H7 (cell line): Measurements from ENCODE around the gene RTBDN. TPM values are rescaled to one million over a fixed set of nuclear protein-coding genes. Genes with fewer than 3 reads are reported as not detected.
"Not testable (repeated sequence)": the region's sequence is repeated elsewhere in the genome, so short reads cannot be mapped to it uniquely, and the experiment has no call there.

Source experiments
- DNase-seq: peaks from one replicate; pipeline ENCODE4 v3.0.0; 2012
- H3K27me3 ChIP-seq: 2 replicates; pipeline ENCODE4 v1.6.0; 2011; ENCODE audit warnings: mild to moderate bottlenecking, low read length; ENCODE audit not compliant: control insufficient read depth, insufficient read depth
- H3K36me3 ChIP-seq: replicated peaks from 2 replicates; pipeline ENCODE4 v1.5.1; 2011; ENCODE audit warnings: low read length; ENCODE audit not compliant: control insufficient read depth, insufficient read depth
- H3K4me3 ChIP-seq: 2 replicates; pipeline ENCODE4 v1.5.1; 2011; ENCODE audit warnings: low read depth, mild to moderate bottlenecking, control low read depth, low read length, moderate library complexity; ENCODE audit not compliant: insufficient read depth
- total RNA-seq: library from RNA; depleted of rRNA; stranded (reverse); fragments of >200 nt; shearing (Covaris generic); gene quantifications from 2 replicates; pipeline ENCODE4 v1.2.3, GENCODE V29; 2014

The RTBDN gene
- total RNA-seq, 1 experiment from 2014 or later: 1.3 TPM

- H3K27me3 ChIP-seq, H3K36me3 ChIP-seq, H3K4me3 ChIP-seq, DNase-seq: not testable (repeated sequence)
These were observed 17.2 kb downstream of the RTBDN start for GRCh38 chr19:12817188-12817587.

GRCh38 chr19:12815088-12815487 is 19.3 kb downstream of the RTBDN start:
- no peak for DNase-seq
- Histone ChIP-seq H3K27me3 (no peaks in the 10 kb centered on the region), H3K4me3 (no peak overlapping the region), H3K36me3 (peaks cover 10% of the 10 kb centered on the region)

- Histone ChIP-seq H3K4me3 (peak within 1 kb of the TSS; percentile 85), H3K36me3 (peaks cover 3% of the 10 kb centered on the region), H3K27me3 (peaks cover 9% of the 10 kb centered on the region)
- peak; percentile 97 for DNase-seq
These were observed 27.9 kb downstream of the RTBDN start, which contains the start of gene RNASEH2A for GRCh38 chr19:12806242-12807081. TSS of gene RNASEH2A (plus strand) at chr19:12806584. CDS start at chr19:12806674, 90 bp downstream.

- peak; percentile 48 for DNase-seq
- no peak overlapping the region for H3K4me3 ChIP-seq
- H3K36me3 ChIP-seq: peaks cover 11% of the 10 kb centered on the region
- H3K27me3 ChIP-seq: peaks cover 9% of the 10 kb centered on the region
These were observed 30.3 kb downstream of the RTBDN start for GRCh38 chr19:12804051-12804450.

GRCh38 chr19:12802267-12803106 is 31.9 kb downstream of the RTBDN start:
- DNase-seq: no peak
- Histone ChIP-seq H3K4me3 (peak overlapping the region; percentile 97), H3K27me3 (peaks cover 9% of the 10 kb centered on the region), H3K36me3 (peaks cover 12% of the 10 kb centered on the region)

GRCh38 chr19:12801466-12802266 is 32.7 kb downstream of the RTBDN start, which contains the start of the genes PRDX2 and THSD8:
TSS of gene PRDX2 (minus strand) at chr19:12801800. CDS start at chr19:12801261, 539 bp downstream.
TSS of gene THSD8 (plus strand) at chr19:12802069. CDS start at chr19:12802072, 3 bp downstream.
- H3K4me3 ChIP-seq: peak within 1 kb of the TSS; percentile 97
- peak; percentile 97 for DNase-seq

DNA sequence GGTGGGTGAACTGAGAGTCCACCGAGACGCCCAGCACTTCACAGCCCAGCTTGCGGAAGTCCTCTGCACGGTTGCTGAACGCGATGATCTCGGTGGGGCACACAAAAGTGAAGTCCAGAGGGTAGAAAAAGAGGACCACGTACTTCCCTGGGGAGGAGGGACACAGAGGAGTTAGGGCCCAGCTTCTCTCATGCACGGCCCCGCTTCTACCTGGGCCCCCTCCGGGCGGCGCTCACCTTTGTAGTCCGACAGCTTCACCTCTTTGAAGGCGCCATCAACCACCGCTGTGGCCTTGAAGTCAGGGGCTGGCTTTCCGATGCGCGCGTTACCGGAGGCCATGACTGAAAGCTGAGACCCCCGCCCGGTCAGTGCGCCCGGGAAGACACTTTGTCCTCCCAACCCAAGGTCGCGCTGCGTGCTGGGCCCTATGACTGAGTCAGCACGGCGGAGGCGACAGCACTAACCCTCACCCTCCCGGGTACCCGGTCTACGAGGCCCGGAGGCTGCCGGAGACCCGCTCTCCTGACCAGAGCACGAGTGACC is 33.4 kb downstream of the RTBDN start:
- H3K36me3 ChIP-seq: peaks cover 14% of the 10 kb centered on the region
- DNase-seq: peak; percentile 76
- peaks cover 9% of the 10 kb centered on the region for H3K27me3 ChIP-seq

More at GRCh38 chr19:12801466-12802266, 32.7 kb downstream of the RTBDN start, which contains the start of the genes PRDX2 and THSD8:
- Histone ChIP-seq H3K36me3 (peaks cover 14% of the 10 kb centered on the region), H3K27me3 (peaks cover 9% of the 10 kb centered on the region)

GRCh38 chr19:12800466-12800770 is 34.0 kb downstream of the RTBDN start:
- Histone ChIP-seq H3K36me3 (peaks cover 14% of the 10 kb centered on the region), H3K27me3 (peaks cover 9% of the 10 kb centered on the region), H3K4me3 (peak overlapping the region; percentile 97)
- DNase-seq: no peak

More for the DNA sequence above, 33.4 kb downstream of the RTBDN start:
- H3K4me3 ChIP-seq: peak overlapping the region; percentile 97

DNA sequence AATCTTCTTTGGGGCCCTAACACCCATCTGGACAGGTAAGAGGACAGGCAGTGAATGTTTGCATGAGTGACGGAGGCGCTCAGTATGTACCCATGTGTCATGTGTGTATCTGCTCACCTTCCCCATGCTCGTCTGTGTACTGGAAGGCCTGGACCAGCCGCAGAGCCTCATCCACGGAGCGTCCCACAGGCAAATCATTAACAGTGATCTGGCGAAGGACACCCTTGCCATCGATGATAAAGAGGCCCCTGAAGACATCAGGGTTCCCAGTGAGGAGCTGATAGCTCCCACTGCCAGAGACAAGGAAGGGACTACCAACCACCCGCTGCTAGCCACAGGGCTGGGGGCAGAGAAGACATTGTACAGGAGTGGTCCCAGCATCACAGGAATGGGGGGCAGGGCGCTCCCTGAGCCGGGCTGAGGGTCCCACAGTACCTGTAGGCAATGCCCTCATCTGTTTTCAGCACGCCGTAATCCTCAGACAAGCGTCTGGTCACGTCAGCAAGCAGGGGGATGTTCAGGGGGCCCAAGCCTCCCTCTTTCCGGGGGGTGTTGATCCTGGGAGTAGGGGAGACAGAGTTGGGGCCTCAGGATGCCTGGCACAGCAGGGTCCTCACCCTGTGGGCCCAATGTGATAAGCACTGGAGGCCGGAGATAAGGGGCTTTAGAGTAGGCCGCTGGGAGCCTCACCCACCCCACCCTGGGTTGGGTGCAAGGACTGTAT is 34.5 kb downstream of the RTBDN start:
- Histone ChIP-seq H3K36me3 (peaks cover 14% of the 10 kb centered on the region), H3K27me3 (peaks cover 9% of the 10 kb centered on the region), H3K4me3 (no peak overlapping the region)
- no peak for DNase-seq

- not testable (repeated sequence) for H3K27me3 ChIP-seq, DNase-seq, H3K4me3 ChIP-seq
- H3K36me3 ChIP-seq: peaks cover 14% of the 10 kb centered on the region
These were observed 36.8 kb downstream of the RTBDN start for GRCh38 chr19:12797607-12798006.

DNA sequence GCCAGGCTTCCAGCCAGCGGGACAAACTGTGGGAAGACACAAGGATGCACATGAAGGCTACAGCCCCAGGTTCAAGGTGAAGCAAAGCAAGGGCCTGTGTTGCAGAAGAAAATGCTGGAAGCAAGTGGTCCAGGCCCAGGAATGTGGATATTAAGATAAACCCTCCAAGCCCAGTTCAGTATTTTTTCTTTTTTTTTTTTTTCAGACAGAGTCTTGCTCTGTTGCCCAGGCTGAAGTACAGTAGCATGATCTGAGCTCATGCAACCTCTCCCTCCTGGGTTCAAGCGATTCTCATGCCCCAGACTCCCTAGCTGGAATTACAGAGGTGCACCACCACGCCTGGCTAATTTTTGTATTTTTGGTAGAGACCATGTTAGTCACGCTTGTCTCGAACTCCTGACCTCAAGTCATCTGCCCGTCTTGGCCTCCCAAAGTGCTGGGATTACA is 37.2 kb downstream of the RTBDN start:
- Histone ChIP-seq H3K4me3 (no peak overlapping the region), H3K36me3 (peaks cover 14% of the 10 kb centered on the region), H3K27me3 (peaks cover 9% of the 10 kb centered on the region)
- no peak for DNase-seq

DNA sequence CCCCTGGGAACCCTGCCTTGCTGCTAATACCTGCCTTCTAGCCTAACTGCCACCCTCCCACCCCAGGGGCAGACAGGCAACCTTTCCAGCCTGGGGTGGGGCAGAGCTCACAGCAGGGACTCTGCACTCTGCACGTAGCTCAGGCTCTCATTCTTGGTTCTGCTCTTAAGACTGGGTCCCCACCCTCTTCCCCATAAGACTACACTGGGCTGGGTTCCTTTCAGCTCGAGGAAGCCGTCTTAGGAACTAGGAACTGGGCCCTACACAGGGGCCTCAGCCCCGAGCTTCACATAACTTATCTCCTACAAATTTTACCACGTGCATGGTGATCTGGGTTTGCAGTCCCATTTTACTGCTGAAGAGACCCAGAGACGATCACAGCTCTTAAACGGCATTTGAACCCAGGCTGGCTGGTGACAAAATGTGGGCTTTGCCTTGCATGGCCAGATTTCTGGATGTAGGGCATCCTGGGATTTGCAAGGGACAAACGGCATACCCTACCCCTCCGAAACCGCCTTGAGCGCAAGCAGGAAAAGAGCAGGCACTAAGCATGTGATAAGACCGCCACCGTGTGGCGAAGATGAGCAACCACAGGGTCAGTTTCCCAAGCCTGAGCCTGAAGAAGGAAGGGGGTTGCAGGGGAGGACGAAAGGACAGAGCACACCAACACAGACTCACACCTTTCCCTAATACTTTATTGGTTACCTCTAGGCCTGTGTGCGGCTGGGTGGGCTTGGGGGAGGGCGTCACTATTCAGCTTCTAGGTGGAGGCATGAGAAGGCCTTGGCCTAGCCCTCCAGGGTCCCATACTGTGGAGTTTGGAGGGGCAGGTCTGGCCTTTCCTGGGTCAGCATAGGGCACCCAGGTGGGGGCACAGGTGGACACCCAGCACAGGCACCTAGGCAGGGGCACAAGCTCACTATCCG is 38.0 kb downstream of the RTBDN start:
- no peak overlapping the region for H3K4me3 ChIP-seq

More for the DNA sequence above, 38.0 kb downstream of the RTBDN start:
- peaks cover 15% of the 10 kb centered on the region for H3K27me3 ChIP-seq
- peak; percentile 91 for DNase-seq
- peaks cover 14% of the 10 kb centered on the region for H3K36me3 ChIP-seq
